ENCODE data around the gene ZFP36. TPM values are rescaled to one million over a fixed set of nuclear protein-coding genes. Genes with fewer than 3 reads are reported as not detected.
A peak's percentile ranks its signal among the peaks of the same experiment; 100 is the strongest.

ZFP36 gene
- 30.2 to 55.7 TPM (median 46.3 TPM) in 3 replicates for total RNA-seq
- long read RNA-seq, transcript ZFP36-203 (2 exons, 1,786 nt) = major isoform, 109 of 122 reads
- long read RNA-seq, partial matches to known transcripts = 0 of 122 reads
- long read RNA-seq, other reads (novel, unspliced or antisense) = 12 of 122 reads

- Mint-ChIP-seq H3K27me3 (ENCODE audit: low read depth) (no peaks in the 10 kb centered on the region), H3K36me3 (ENCODE audit: low read depth) (peaks cover 12% of the 10 kb centered on the region)
Measured at GRCh38 chr19:39406656-39407409, at the start of gene ZFP36. TSS of gene ZFP36 (plus strand) at chr19:39406847. CDS start at chr19:39406905, 58 bp downstream.

GRCh38 chr19:39359026-39359425, 47.6 kb upstream of the ZFP36 start:
- no peak for TF ChIP-seq CTCF (IDR thresholded peaks at IDR 0.05)
- DNase-seq (ENCODE audit: low spot score) = no peak
- H3K4me3 Mint-ChIP-seq (ENCODE audit: unreplicated experiment) = no peak overlapping the region
- peaks cover 37% of the 10 kb centered on the region for H3K36me3 Mint-ChIP-seq (ENCODE audit: low read depth)
- no peak overlapping the region for H3K27ac Mint-ChIP-seq (ENCODE audit: unreplicated experiment)
- H3K9me3 Mint-ChIP-seq (ENCODE audit: low read depth) = no peaks in the 10 kb centered on the region
- H3K27me3 Mint-ChIP-seq (ENCODE audit: low read depth) = no peaks in the 10 kb centered on the region
- H3K4me1 Mint-ChIP-seq (ENCODE audit: low read depth) = peaks cover 15% of the 10 kb centered on the region

More at GRCh38 chr19:39406656-39407409, at the start of gene ZFP36:
- no peak for DNase-seq (ENCODE audit: low spot score)
- H3K4me1 Mint-ChIP-seq (ENCODE audit: low read depth) = peaks cover 67% of the 10 kb centered on the region
- H3K9me3 Mint-ChIP-seq (ENCODE audit: low read depth) = no peaks in the 10 kb centered on the region
- peak within 1 kb of the TSS; percentile 99 for H3K27ac Mint-ChIP-seq (ENCODE audit: unreplicated experiment)
- TF ChIP-seq CTCF (IDR thresholded peaks at IDR 0.05) = peak; percentile 19
- H3K4me3 Mint-ChIP-seq (ENCODE audit: unreplicated experiment) = peak within 1 kb of the TSS; percentile 90

- no peak overlapping the region for H3K27ac Mint-ChIP-seq (ENCODE audit: unreplicated experiment)
- no peak for DNase-seq (ENCODE audit: low spot score)
- peaks cover 35% of the 10 kb centered on the region for H3K36me3 Mint-ChIP-seq (ENCODE audit: low read depth)
- H3K27me3 Mint-ChIP-seq (ENCODE audit: low read depth) = no peaks in the 10 kb centered on the region
- H3K4me3 Mint-ChIP-seq (ENCODE audit: unreplicated experiment) = no peak overlapping the region
- H3K4me1 Mint-ChIP-seq (ENCODE audit: low read depth) = peaks cover 15% of the 10 kb centered on the region
- TF ChIP-seq CTCF (IDR thresholded peaks at IDR 0.05) = no peak
- no peaks in the 10 kb centered on the region for H3K9me3 Mint-ChIP-seq (ENCODE audit: low read depth)
Measured at GRCh38 chr19:39360599-39360998, 46.0 kb upstream of the ZFP36 start.

- no peak overlapping the region for H3K4me3 Mint-ChIP-seq (ENCODE audit: unreplicated experiment)
- no peaks in the 10 kb centered on the region for H3K27me3 Mint-ChIP-seq (ENCODE audit: low read depth)
- H3K27ac Mint-ChIP-seq (ENCODE audit: unreplicated experiment) = peak overlapping the region; percentile 60
- H3K36me3 Mint-ChIP-seq (ENCODE audit: low read depth) = peaks cover 20% of the 10 kb centered on the region
- peaks cover 15% of the 10 kb centered on the region for H3K4me1 Mint-ChIP-seq (ENCODE audit: low read depth)
- DNase-seq (ENCODE audit: low spot score) = no peak
- no peaks in the 10 kb centered on the region for H3K9me3 Mint-ChIP-seq (ENCODE audit: low read depth)
- no peak for TF ChIP-seq CTCF (IDR thresholded peaks at IDR 0.05)
Measured at GRCh38 chr19:39362682-39363657, 43.7 kb upstream of the ZFP36 start.
